Brain pericyte (primary cell): ENCODE results near the gene TOM1L2.
"Not testable (repeated sequence)": the region's sequence is repeated elsewhere in the genome, so short reads cannot be mapped to it uniquely, and the experiment has no call there.

Source experiments
- DNase-seq: peaks from one replicate; pipeline ENCODE4 v3.0.0-alpha.2; 2012; ENCODE audit warnings: low read depth, low spot score

Gene TOM1L2

GRCh38 chr17:17924131-17924856, 47.9 kb downstream of the TOM1L2 start:
- DNase-seq: no peak

GRCh38 chr17:17922070-17922614, 50.1 kb downstream of the TOM1L2 start:
- DNase-seq: no peak

- no peak for DNase-seq
Observed at GRCh38 chr17:17921192-17922069, 50.8 kb downstream of the TOM1L2 start.

GRCh38 chr17:17919169-17920107, 52.8 kb downstream of the TOM1L2 start:
- DNase-seq: no peak

- DNase-seq: no peak
Observed at GRCh38 chr17:17917394-17917793, 54.8 kb downstream of the TOM1L2 start.

GRCh38 chr17:17915183-17915582, 57.0 kb downstream of the TOM1L2 start:
- no peak for DNase-seq

GRCh38 chr17:17913695-17914332, 58.4 kb downstream of the TOM1L2 start:
- DNase-seq: peak; percentile 85

- DNase-seq: not testable (repeated sequence)
Observed at GRCh38 chr17:17912336-17912735, 59.9 kb downstream of the TOM1L2 start.

- no peak for DNase-seq
Observed at GRCh38 chr17:17911001-17911613, 61.1 kb downstream of the TOM1L2 start.

- no peak for DNase-seq
Observed at GRCh38 chr17:17910060-17910459, 62.1 kb downstream of the TOM1L2 start.

- no peak for DNase-seq
Observed at GRCh38 chr17:17909078-17909477, 63.1 kb downstream of the TOM1L2 start.

- DNase-seq: no peak
Observed at GRCh38 chr17:17907469-17907868, 64.7 kb downstream of the TOM1L2 start.

- no peak for DNase-seq
Observed at GRCh38 chr17:17906418-17907215, 65.6 kb downstream of the TOM1L2 start.

GRCh38 chr17:17905036-17905320, 67.2 kb downstream of the TOM1L2 start:
- no peak for DNase-seq

GRCh38 chr17:17904166-17905035, 67.8 kb downstream of the TOM1L2 start:
- DNase-seq: no peak

GRCh38 chr17:17902877-17903276, 69.3 kb downstream of the TOM1L2 start:
- DNase-seq: no peak

GRCh38 chr17:17902376-17902775, 69.8 kb downstream of the TOM1L2 start:
- no peak for DNase-seq

GRCh38 chr17:17900615-17901520, 71.3 kb downstream of the TOM1L2 start:
- peak; percentile 82 for DNase-seq
